ENCODE results near the gene P2RY14. TPM values are rescaled to one million over a fixed set of nuclear protein-coding genes. Genes with fewer than 3 reads are reported as not detected.

P2RY14 gene
- polyA plus RNA-seq, 1 donor (not counting 4 experiments of a cell fraction or from before 2014, with no cell fraction given) = not detected

DNA sequence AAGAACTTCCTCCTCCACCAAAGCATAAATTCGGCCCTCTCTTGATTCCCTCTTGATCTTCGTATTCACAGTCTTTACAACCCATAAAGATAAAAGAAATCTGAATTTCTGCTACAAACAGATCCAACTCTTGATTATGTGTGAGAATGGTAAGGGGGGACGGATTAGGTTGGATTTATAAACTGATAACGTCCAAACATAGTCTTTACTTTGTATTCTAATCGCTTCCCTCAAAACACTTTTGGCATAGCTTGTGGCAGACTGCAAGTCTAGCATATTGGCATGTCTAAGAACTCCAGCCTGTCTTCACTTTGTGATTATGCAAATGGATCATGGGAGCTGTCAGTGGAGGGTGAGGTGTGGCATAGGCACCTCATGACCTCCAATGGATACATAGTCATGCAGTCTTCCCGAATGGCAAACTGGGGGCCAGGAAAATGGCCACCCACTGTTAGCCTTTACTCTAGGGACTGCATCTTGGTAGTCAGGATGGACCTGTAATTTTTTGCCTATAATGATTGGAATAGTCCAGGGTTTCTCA is 51.0 kb downstream of the P2RY14 start:
- H3K27me3 ChIP-seq (ENCODE audit: control insufficient read depth, extremely low read depth, insufficient read depth, low read length) = no peaks in the 10 kb centered on the region
- peak overlapping the region; percentile 67 for H3K4me2 ChIP-seq (ENCODE audit: control insufficient read depth, extremely low read depth, insufficient read depth, low read depth, low read length)
- H3K4me1 ChIP-seq (ENCODE audit: control insufficient read depth, extremely low read depth, insufficient read depth, low read length) = peaks cover 31% of the 10 kb centered on the region
- H3K9me1 ChIP-seq (ENCODE audit: control insufficient read depth, extremely low read depth, insufficient read depth, low read length) = no peaks in the 10 kb centered on the region
- H3K79me2 ChIP-seq (ENCODE audit: control insufficient read depth, insufficient read depth, low read length) = no peaks in the 10 kb centered on the region
- H3K4me3 ChIP-seq (ENCODE audit: control insufficient read depth in 2 of 3, extremely low read depth in 1 of 3, insufficient read depth in 2 of 3, low read depth in 1 of 3, low read length in 3 of 3) = no peak overlapping the region
- DNase-seq (ENCODE audit: low read depth, low spot score) = no peak
- no peak overlapping the region for H3K9ac ChIP-seq (ENCODE audit: control insufficient read depth, extremely low read depth, insufficient read depth, low read length)
- no peak for TF ChIP-seq EZH2 (IDR thresholded peaks at IDR 0.05; ENCODE audit: low read length)
- TF ChIP-seq, protein P1, sequence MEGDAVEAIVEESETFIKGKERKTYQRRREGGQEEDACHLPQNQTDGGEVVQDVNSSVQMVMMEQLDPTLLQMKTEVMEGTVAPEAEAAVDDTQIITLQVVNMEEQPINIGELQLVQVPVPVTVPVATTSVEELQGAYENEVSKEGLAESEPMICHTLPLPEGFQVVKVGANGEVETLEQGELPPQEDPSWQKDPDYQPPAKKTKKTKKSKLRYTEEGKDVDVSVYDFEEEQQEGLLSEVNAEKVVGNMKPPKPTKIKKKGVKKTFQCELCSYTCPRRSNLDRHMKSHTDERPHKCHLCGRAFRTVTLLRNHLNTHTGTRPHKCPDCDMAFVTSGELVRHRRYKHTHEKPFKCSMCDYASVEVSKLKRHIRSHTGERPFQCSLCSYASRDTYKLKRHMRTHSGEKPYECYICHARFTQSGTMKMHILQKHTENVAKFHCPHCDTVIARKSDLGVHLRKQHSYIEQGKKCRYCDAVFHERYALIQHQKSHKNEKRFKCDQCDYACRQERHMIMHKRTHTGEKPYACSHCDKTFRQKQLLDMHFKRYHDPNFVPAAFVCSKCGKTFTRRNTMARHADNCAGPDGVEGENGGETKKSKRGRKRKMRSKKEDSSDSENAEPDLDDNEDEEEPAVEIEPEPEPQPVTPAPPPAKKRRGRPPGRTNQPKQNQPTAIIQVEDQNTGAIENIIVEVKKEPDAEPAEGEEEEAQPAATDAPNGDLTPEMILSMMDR (optimal IDR thresholded peaks at IDR 0.05 in 1 of 3, IDR thresholded peaks at IDR 0.05 in 1 of 3, conservative IDR thresholded peaks at IDR 0.05 in 1 of 3; ENCODE audit: extremely low read depth in 1 of 3, insufficient read depth in 2 of 3, low read length in 3 of 3) = no peak
- no peaks in the 10 kb centered on the region for H3K9me3 ChIP-seq (ENCODE audit: control insufficient read depth, low read depth, low read length)
- H2AFZ ChIP-seq (ENCODE audit: control insufficient read depth, low read length) = no peak overlapping the region
- H3K27ac ChIP-seq (ENCODE audit: control insufficient read depth, insufficient read depth, low read length) = no peak overlapping the region
- dilution Hi-C loops (cut with MboI; ENCODE audit: extremely low pct_ligation_motif_present, low sequenced_read_pairs) = no loop called here
- FAIRE-seq = no peak
- H3K36me3 ChIP-seq (ENCODE audit: control insufficient read depth in 2 of 2, extremely low read depth in 1 of 2, insufficient read depth in 2 of 2, low read length in 2 of 2) = no peaks in the 10 kb centered on the region
- no peaks in the 10 kb centered on the region for H4K20me1 ChIP-seq (ENCODE audit: control insufficient read depth, extremely low read depth, insufficient read depth, low read length)

DNA sequence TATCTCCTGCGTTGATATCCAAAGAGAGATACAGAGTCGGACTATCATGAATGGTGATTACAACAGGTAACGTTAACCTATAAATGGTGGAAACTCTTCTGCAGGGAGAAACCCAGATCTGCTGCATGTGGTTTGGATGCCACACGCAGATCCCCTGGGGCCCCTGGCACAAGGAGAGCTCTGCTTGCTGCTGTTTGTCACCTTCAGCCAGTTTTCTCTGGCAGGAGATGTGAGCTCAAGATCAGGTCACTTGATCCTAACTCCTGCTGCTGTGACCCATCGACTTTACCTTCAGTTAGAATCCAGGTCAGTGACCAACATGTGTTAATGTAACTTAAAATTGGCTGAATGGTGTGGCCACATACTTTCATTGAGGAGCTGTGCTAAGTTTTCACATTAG is 51.5 kb downstream of the P2RY14 start:
- Histone ChIP-seq H3K27me3 (ENCODE audit: control insufficient read depth, extremely low read depth, insufficient read depth, low read length) (no peaks in the 10 kb centered on the region), H3K4me2 (ENCODE audit: control insufficient read depth, extremely low read depth, insufficient read depth, low read depth, low read length) (no peak overlapping the region), H3K9me3 (ENCODE audit: control insufficient read depth, low read depth, low read length) (no peaks in the 10 kb centered on the region), H3K9me1 (ENCODE audit: control insufficient read depth, extremely low read depth, insufficient read depth, low read length) (no peaks in the 10 kb centered on the region), H2AFZ (ENCODE audit: control insufficient read depth, low read length) (no peak overlapping the region), H3K4me1 (ENCODE audit: control insufficient read depth, extremely low read depth, insufficient read depth, low read length) (peaks cover 31% of the 10 kb centered on the region), H3K36me3 (ENCODE audit: control insufficient read depth in 2 of 2, extremely low read depth in 1 of 2, insufficient read depth in 2 of 2, low read length in 2 of 2) (no peaks in the 10 kb centered on the region), H3K27ac (ENCODE audit: control insufficient read depth, insufficient read depth, low read length) (no peak overlapping the region), H3K4me3 (ENCODE audit: control insufficient read depth in 2 of 3, extremely low read depth in 1 of 3, insufficient read depth in 2 of 3, low read depth in 1 of 3, low read length in 3 of 3) (no peak overlapping the region), H4K20me1 (ENCODE audit: control insufficient read depth, extremely low read depth, insufficient read depth, low read length) (no peaks in the 10 kb centered on the region), H3K9ac (ENCODE audit: control insufficient read depth, extremely low read depth, insufficient read depth, low read length) (no peak overlapping the region), H3K79me2 (ENCODE audit: control insufficient read depth, insufficient read depth, low read length) (no peaks in the 10 kb centered on the region)
- TF ChIP-seq, protein P1 (optimal IDR thresholded peaks at IDR 0.05 in 1 of 3, IDR thresholded peaks at IDR 0.05 in 1 of 3, conservative IDR thresholded peaks at IDR 0.05 in 1 of 3; ENCODE audit: extremely low read depth in 1 of 3, insufficient read depth in 2 of 3, low read length in 3 of 3) = no peak
- TF ChIP-seq EZH2 (IDR thresholded peaks at IDR 0.05; ENCODE audit: low read length) = no peak
- FAIRE-seq (no peak), DNase-seq (ENCODE audit: low read depth, low spot score) (no peak)
- dilution Hi-C loops (cut with MboI; ENCODE audit: extremely low pct_ligation_motif_present, low sequenced_read_pairs) = no loop called here
